K562 (cell line): ENCODE data around the gene S100A7A. TPM values are rescaled to one million over a fixed set of nuclear protein-coding genes. Genes with fewer than 3 reads are reported as not detected.

Experiments used
- BCLAF1 ChIP-seq, 2 experiments: fragments of 450-650 bp in 1 of 2; IDR thresholded peaks; 2 replicates each; pipeline ENCODE4 v1.6.1; 2011 to 2017; ENCODE audit warnings: low read depth in 2 of 2, antibody characterized with exemption in 1 of 2, borderline replicate concordance in 1 of 2, low read length in 1 of 2, mild to moderate bottlenecking in 1 of 2, mixed read lengths in 1 of 2; ENCODE audit not compliant: control insufficient read depth in 1 of 2
- ELK1 ChIP-seq: sonication (generic); formaldehyde crosslinking; IDR thresholded peaks from 2 replicates; pipeline ENCODE4 v1.8.1; 2022; ENCODE audit warnings: missing genetic modification reagents
- GATAD2A ChIP-seq: fragments of 450-650 bp; IDR thresholded peaks from 2 replicates; pipeline ENCODE4 v1.6.1; 2017
- HNRNPK ChIP-seq: fragments of 200-400 bp; formaldehyde crosslinking; IDR thresholded peaks from one replicate; pipeline ENCODE4 v1.6.1; 2018; ENCODE audit warnings: mild to moderate bottlenecking, low read depth, low read length; ENCODE audit not compliant: poor library complexity, severe bottlenecking
- IRF1 ChIP-seq: sonication (generic); formaldehyde crosslinking; IDR thresholded peaks from 2 replicates; pipeline ENCODE4 v1.8.0; 2022; ENCODE audit warnings: missing genetic modification reagents, mild to moderate bottlenecking, borderline replicate concordance
- LARP7 ChIP-seq: fragments of 450-650 bp; IDR thresholded peaks from 2 replicates; pipeline ENCODE4 v1.6.1; 2016
- RBBP5 ChIP-seq: fragments of 200-600 bp; sonication (generic); IDR thresholded peaks from 2 replicates; pipeline ENCODE4 v1.6.1; 2012; ENCODE audit warnings: borderline replicate concordance, mild to moderate bottlenecking, low read length, control low read depth, inconsistent platforms; ENCODE audit not compliant: insufficient read depth, poor library complexity, severe bottlenecking
- RERE ChIP-seq: sonication (generic); formaldehyde crosslinking; IDR thresholded peaks from 2 replicates; pipeline ENCODE4 v1.8.0; 2023; ENCODE audit warnings: missing genetic modification reagents, mild to moderate bottlenecking, borderline replicate concordance
- SRSF3 ChIP-seq: fragments of 200-400 bp; formaldehyde crosslinking; IDR thresholded peaks from 2 replicates; pipeline ENCODE4 v1.6.1; 2016; ENCODE audit warnings: mild to moderate bottlenecking, low read length, moderate library complexity; ENCODE audit not compliant: insufficient read depth
- TAF1 ChIP-seq: IDR thresholded peaks from 2 replicates; pipeline ENCODE4 v1.6.1; 2011; ENCODE audit warnings: mild to moderate bottlenecking, low read length, moderate library complexity; ENCODE audit not compliant: insufficient read depth, control insufficient read depth, severe bottlenecking; ENCODE audit errors: extremely low read depth
- TBP ChIP-seq: optimal IDR thresholded peaks from 2 replicates; pipeline ENCODE3; 2011; ENCODE audit warnings: low read depth, low read length, improper control_type of control experiment
- TOE1 ChIP-seq, 2 experiments: fragments of 450-650 bp in 1 of 2; sonication (generic) in 1 of 2; formaldehyde crosslinking in 1 of 2; IDR thresholded peaks; 2 replicates each; pipeline versions ENCODE4 v1.7.1 to v1.8.0; 2016 to 2022; ENCODE audit warnings: borderline replicate concordance in 2 of 2, mild to moderate bottlenecking in 2 of 2, antibody characterized with exemption in 1 of 2, inconsistent platforms in 1 of 2, low read depth in 1 of 2, missing genetic modification reagents in 1 of 2, moderate library complexity in 1 of 2
- ZNF146 ChIP-seq: IDR thresholded peaks from one replicate; pipeline ENCODE4 v1.6.1; 2018; ENCODE audit warnings: missing compliant biosample characterization; ENCODE audit not compliant: unreplicated experiment
- ZNF445 ChIP-seq: fragments of 250-450 bp; sonication (Bioruptor Pico); IDR thresholded peaks from 2 replicates; pipeline ENCODE4 v1.4.0; 2020; ENCODE audit warnings: low read depth, mild to moderate bottlenecking, moderate library complexity
- polyA plus RNA-seq, 8 experiments: library from polyadenylated mRNA; depleted of rRNA in 4 of 8; stranded (reverse) in 5 of 8; unstranded in 3 of 8; fragments of >200 nt; fragmentation: Nextera tagmentation in 2 of 8; fragmentation: Illumina TruSeq in 1 of 8; extraction: Ambion mirVana in 2 of 8; extraction: Trizol in 1 of 8; gene quantifications; 2 replicates each; pipeline versions ENCODE4 v1.2.1 to v1.2.3, GENCODE V29; 2011 to 2014; ENCODE audit warnings: inconsistent platforms in 1 of 8, missing spikeins in 1 of 8
- total RNA-seq, 7 experiments: library from RNA; depleted of rRNA in 6 of 7; stranded (reverse); fragments of >200 nt in 6 of 7; fragmentation: Illumina TruSeq in 2 of 7; extraction: Trizol in 2 of 7; gene quantifications; 2 replicates each; pipeline versions ENCODE4 v1.2.1 to v1.2.3, GENCODE V29; 2011 to 2021; ENCODE audit warnings: low replicate concordance in 1 of 7

S100A7A gene
- total and polyA plus RNA-seq, 9 of the 15 experiments (the other 6 are each of a cell fraction or from before 2014, with no cell fraction given), result not detected

GRCh38 chr1:153432874-153433681, 16.8 kb downstream of the S100A7A start (continued):
- TF ChIP-seq ELK1 (no peak), TBP (no peak), SRSF3 (no peak), ZNF146 (no peak), GATAD2A (0 out of 2 replicates have a peak, but pooled peaks have one; percentile 12), ZNF445 (CRISPR knock-in tag) (no peak), RERE (CRISPR knock-in tag) (no peak), TOE1 (IDR thresholded peaks at IDR 0.05; ENCODE audit: borderline replicate concordance) (no peak), TOE1 (CRISPR knock-in tag; IDR thresholded peaks at IDR 0.05; ENCODE audit: borderline replicate concordance, low read depth) (no peak), TAF1 (no peak), RBBP5 (peak; percentile 58), LARP7 (no peak), HNRNPK (no peak), BCLAF1 (IDR thresholded peaks at IDR 0.05; ENCODE audit: borderline replicate concordance in 1 of 2, control insufficient read depth in 1 of 2, low read depth in 2 of 2, low read length in 1 of 2) (no peak), IRF1 (CRISPR knock-in tag) (no peak)
